Measurements from ENCODE around the gene SLC22A3.

GRCh38 chr6:160442151-160442550 is 94.0 kb downstream of the SLC22A3 start:
- TF ChIP-seq POLR2A (IDR thresholded peaks at IDR 0.05; ENCODE audit: low read length) (no peak), GATA1 (IDR thresholded peaks at IDR 0.05; ENCODE audit: low read depth, low read length) (no peak)

Data from erythroblast (primary cell).